HG03432 (cell line): ENCODE data around the gene SPATA20.

ENCODE experiments used
- ATAC-seq: cut with Tn5 transposase; IDR thresholded peaks from one replicate; pipeline ENCODE4 v1.9.1; 2021; ENCODE audit warnings: mild to moderate bottlenecking, moderate library complexity; ENCODE audit not compliant: unreplicated experiment

SPATA20 gene

GRCh38 chr17:50573866-50574611, 27.1 kb downstream of the SPATA20 start:
- no peak for ATAC-seq

DNA sequence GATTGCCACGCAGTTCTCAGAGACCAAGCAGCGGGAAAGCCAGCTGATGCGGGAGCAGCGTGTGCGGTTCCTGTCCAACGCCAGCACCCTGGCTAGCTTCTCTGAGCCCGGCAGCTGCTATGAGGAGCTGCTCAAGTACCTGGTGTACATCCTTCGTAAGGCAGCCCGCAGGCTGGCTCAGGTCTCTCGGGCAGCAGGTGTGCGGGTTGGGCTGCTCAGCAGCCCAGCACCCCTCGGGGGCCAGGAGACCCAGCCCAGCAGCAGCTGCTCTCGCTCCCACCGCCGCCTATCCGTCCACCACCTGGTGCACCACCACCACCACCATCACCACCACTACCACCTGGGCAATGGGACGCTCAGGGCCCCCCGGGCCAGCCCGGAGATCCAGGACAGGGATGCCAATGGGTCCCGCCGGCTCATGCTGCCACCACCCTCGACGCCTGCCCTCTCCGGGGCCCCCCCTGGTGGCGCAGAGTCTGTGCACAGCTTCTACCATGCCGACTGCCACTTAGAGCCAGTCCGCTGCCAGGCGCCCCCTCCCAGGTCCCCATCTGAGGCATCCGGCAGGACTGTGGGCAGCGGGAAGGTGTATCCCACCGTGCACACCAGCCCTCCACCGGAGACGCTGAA, 28.7 kb downstream of the SPATA20 start:
- ATAC-seq = no peak

GRCh38 chr17:50576864-50577263, 29.9 kb downstream of the SPATA20 start:
- ATAC-seq = no peak

- no peak for ATAC-seq
These were observed 30.5 kb downstream of the SPATA20 start for GRCh38 chr17:50577451-50577954.

DNA sequence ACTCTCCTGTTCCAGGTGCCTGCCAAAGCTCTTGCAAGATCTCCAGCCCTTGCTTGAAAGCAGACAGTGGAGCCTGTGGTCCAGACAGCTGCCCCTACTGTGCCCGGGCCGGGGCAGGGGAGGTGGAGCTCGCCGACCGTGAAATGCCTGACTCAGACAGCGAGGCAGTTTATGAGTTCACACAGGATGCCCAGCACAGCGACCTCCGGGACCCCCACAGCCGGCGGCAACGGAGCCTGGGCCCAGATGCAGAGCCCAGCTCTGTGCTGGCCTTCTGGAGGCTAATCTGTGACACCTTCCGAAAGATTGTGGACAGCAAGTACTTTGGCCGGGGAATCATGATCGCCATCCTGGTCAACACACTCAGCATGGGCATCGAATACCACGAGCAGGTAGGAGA, 31.2 kb downstream of the SPATA20 start:
- no peak for ATAC-seq

DNA sequence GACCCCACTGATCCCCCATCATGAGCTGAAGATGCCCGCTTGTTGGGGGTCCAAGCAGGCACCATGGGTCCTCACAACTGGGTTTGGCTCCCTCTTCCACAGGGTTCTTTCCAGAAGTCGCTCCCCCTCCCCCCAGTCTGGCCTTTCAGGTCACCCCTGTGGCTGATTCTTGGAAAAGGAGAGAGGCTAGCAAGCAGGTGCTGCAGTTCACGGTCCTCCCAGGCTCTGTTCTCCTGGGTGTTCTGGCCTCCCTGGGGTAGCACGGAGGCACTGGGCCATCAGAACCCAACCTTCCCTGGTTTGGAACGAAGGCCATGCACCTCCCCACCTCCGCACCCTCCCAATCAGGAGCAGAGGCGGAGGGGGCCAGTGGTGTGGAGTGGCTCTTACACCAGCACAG, 32.4 kb downstream of the SPATA20 start:
- ATAC-seq = no peak

DNA sequence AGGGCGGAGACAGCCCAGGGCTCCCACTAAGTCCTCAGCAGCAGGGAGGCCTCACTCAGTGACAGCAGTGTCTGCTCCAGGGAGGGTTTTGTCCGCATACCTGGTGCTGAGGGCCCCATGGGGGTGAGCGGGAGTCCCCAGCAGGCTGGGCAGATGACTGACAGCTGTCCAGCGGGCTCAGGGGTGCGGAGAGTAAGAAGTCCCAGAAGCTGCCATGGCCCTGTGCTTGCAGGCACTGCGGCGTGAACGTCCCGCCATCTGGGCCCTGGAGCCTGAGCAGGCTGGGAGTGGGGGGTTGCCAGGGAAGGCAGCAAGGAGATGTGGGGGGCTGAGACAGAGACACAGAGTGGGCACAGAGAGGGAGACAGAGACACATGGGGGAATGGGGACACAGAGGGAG, 33.7 kb downstream of the SPATA20 start:
- no peak for ATAC-seq

- ATAC-seq = no peak
These were observed 34.3 kb downstream of the SPATA20 start for GRCh38 chr17:50581316-50581715.

- no peak for ATAC-seq
These were observed 35.8 kb downstream of the SPATA20 start for GRCh38 chr17:50582741-50583140.

- no peak for ATAC-seq
These were observed 36.7 kb downstream of the SPATA20 start for GRCh38 chr17:50583641-50584040.

DNA sequence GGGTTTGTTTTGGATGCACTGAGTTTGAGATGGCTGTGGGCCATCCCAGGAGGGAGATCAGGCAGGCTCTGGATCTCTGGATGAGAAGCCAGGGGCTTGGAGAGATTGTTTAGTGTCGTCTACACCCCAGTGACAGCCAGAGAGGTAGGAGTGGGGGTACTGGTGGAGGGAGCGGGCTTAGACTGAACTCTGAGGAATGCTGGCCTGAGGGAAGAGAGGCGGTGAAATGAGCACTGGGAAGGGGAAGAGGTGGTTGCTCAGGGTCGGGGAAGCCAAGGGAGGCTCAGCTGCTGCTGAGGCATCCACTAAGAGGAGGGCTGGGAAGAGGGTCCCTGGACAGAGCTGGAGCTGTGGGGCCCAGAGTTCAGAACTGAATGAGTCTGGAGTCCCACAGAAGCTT, 37.1 kb downstream of the SPATA20 start:
- ATAC-seq = no peak

DNA sequence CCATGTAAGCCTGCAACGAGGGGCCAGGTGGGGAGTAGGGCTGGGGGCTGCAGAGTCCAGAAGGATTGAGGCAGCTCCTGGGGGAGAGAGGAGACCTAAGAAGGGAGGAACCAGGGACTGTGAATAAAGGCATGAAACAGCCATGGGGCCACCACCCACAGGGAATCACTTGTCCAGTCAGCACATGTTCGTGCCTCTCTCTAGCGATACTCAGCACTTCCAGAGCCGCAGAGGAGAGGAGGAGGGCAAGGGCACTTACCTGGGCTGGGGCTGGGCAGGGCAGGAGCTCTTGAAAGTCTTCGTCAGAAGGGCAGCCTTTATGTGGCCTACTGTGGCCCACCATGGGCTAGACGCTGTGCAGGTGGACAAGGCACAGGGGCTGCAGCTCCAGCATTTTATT, 37.8 kb downstream of the SPATA20 start:
- ATAC-seq = no peak

GRCh38 chr17:50585346-50585745, 38.4 kb downstream of the SPATA20 start:
- ATAC-seq = no peak

DNA sequence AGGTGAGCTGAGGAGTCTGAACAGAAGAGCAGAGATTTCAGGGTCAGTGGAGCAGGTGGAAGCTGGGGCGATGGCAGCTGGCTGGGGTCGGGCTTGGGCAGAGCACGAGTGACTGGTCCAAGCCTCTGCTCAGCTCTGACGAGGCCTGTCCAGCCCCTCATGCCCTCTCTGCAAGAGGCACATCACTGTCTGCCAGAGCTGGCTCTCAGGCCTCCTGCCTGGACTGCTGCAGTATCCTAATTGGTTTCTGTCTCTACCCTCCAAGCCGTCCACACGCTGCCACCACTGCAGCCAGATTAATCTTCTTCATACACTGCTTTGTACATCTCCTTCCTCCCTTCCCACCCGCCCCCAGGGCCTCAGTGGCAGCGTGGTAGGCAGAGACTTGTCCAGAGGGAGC, 38.9 kb downstream of the SPATA20 start:
- no peak for ATAC-seq

GRCh38 chr17:50586421-50587247, 39.7 kb downstream of the SPATA20 start:
- ATAC-seq = no peak

- no peak for ATAC-seq
These were observed 40.6 kb downstream of the SPATA20 start for GRCh38 chr17:50587571-50587970.

DNA sequence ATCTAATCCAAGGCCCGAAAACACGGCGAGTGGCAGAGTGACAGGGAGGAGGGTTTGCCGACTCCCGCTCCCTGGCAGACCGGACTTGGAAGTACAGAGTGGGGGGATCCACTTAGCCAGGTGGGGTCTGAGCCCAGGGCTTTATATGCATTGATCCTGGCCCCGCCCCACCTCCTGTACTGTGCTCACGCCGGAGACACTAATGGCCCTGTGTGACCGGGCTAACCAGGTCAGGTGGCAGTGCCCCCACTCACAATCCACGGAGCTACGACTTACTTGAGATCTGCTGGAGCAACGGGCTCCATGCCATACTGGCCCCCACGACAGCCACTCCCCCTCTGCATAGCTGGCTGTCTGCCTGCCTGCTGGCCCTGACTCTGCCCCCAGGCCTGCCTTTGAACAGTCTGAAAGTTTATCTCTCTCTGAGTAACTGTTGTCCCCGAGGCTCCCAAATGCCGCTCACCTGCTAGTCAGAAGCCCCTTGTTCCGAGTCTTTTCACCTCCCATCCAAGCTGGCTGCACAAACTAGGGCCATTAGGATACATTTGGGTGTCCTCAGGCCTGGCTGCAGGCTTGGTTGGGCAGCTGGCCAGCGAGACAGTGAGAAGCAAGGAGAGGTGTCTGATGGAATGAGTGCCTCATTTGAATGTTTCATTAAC, 41.5 kb downstream of the SPATA20 start:
- ATAC-seq = no peak

DNA sequence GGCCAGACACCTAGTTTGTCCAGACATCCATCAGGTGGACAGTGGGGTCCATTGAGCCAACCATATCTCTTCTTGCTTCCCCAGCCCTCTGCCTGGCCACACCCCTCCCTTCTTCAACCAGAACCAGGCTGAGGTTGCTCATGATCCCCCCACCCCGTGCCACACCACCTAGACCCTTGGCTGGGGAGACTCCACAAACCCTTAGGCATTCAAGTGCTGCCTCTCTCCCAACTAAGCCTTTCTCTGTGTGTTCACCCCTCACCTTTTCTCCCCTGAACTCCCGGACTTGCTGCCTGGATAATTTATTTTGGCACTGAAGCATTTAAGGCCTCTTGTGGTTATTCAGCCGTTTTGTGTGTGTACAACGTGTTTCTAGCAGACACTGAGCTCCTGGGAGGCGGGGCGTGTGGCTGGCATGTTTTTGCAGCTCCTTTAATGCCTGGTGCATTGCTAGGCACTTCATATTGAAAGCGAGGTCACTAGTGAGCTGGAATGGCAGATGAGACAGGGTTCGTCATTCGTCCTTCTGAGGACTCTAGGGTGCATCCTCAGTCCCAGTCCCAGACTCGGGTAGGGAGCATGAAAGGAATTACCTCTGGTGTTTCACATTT, 42.2 kb downstream of the SPATA20 start:
- no peak for ATAC-seq

GRCh38 chr17:50590946-50591737, 44.2 kb downstream of the SPATA20 start:
- ATAC-seq = no peak

- no peak for ATAC-seq
These were observed 46.3 kb downstream of the SPATA20 start for GRCh38 chr17:50593321-50593720.
